HG03135 (cell line): ENCODE data around the gene OR9I1.

Source experiments
- ATAC-seq: cut with Tn5 transposase; IDR thresholded peaks from one replicate; pipeline ENCODE4 v1.9.1; 2021; ENCODE audit warnings: mild to moderate bottlenecking, moderate library complexity; ENCODE audit not compliant: unreplicated experiment

OR9I1 gene

GRCh38 chr11:58125469-58125868 lies at the start of gene OR9I1:
OR9I1 (minus strand) TSS chr11:58125530; CDS start chr11:58119444, 6,086 bp downstream.
- ATAC-seq = no peak

GRCh38 chr11:58165504-58166106 lies 40.3 kb upstream of the OR9I1 start:
- no peak for ATAC-seq

GRCh38 chr11:58164990-58165389 lies 39.7 kb upstream of the OR9I1 start:
- no peak for ATAC-seq

- ATAC-seq = no peak
Measured at GRCh38 chr11:58164389-58164788, 39.1 kb upstream of the OR9I1 start.

GRCh38 chr11:58152781-58153180 lies 27.5 kb upstream of the OR9I1 start:
- ATAC-seq = no peak

GRCh38 chr11:58142761-58143160 lies 17.4 kb upstream of the OR9I1 start:
- ATAC-seq = no peak

- ATAC-seq = no peak
Measured at GRCh38 chr11:58135171-58135570, 9.8 kb upstream of the OR9I1 start.

GRCh38 chr11:58134151-58134550 lies 8.8 kb upstream of the OR9I1 start:
- no peak for ATAC-seq

- ATAC-seq = no peak
Measured at GRCh38 chr11:58133309-58134076, 8.2 kb upstream of the OR9I1 start.

GRCh38 chr11:58127350-58127749 lies 2.0 kb upstream of the OR9I1 start:
- ATAC-seq = no peak

GRCh38 chr11:58121096-58121495 lies 4.2 kb downstream of the OR9I1 start:
- ATAC-seq = no peak

- ATAC-seq = no peak
Measured at GRCh38 chr11:58097437-58097836, 27.9 kb downstream of the OR9I1 start.

- no peak for ATAC-seq
Measured at GRCh38 chr11:58086528-58086927, 38.8 kb downstream of the OR9I1 start.

- ATAC-seq = no peak
Measured at GRCh38 chr11:58075781-58076180, 49.5 kb downstream of the OR9I1 start.

GRCh38 chr11:58070585-58070984 lies 54.7 kb downstream of the OR9I1 start:
- no peak for ATAC-seq

GRCh38 chr11:58068655-58069054 lies 56.7 kb downstream of the OR9I1 start:
- no peak for ATAC-seq

- ATAC-seq = no peak
Measured at GRCh38 chr11:58067685-58068084, 57.6 kb downstream of the OR9I1 start.
